GM19468 (cell line): ENCODE measurements around the gene TMOD3.
A peak's percentile ranks its signal among the peaks of the same experiment; 100 is the strongest.

Experiments used
- ATAC-seq: cut with Tn5 transposase; IDR thresholded peaks from one replicate; pipeline ENCODE4 v1.9.1; 2021; ENCODE audit warnings: mild to moderate bottlenecking, moderate library complexity, moderate number of reproducible peaks; ENCODE audit not compliant: unreplicated experiment; ENCODE audit errors: extremely low read depth

TMOD3 gene

DNA sequence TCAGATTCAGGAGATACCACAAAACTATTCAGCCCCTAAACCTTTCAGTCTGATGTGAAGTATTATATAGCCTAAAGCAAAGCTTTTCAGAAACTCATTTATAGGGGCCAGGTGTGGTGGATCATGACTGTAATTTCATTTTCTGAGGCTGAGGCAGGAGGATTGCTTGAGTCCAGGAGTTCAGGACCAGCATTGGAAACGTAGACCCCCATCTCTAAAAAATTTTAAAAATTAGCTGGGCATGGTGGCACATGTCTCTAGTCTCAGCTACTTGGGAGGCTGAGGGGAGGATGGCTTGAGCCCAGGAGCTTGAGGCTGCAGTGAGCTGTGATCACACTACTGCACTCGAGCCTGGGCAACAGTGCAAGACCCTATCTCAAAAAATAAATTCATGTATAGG is 60.0 kb downstream of the TMOD3 start:
- ATAC-seq, result no peak

DNA sequence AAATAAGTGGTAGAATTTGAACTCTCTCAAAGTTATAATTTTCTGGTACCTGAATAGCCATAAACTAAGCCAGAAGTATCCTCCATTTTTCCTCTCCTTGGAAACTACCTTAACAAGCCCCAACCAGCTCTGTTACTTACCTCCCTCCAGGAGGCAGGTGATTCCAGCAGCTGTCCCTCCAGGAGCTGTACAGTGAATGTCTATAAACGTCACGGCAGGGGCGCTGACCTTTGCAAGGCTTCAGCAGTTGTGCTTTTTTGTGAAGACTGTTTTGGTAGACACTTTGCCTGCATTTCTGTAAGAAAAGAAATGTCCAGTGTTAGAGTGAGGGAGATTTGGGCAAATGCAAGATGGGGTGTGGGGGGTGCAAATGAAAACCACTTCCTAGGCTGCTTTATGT is 75.0 kb downstream of the TMOD3 start:
- no peak for ATAC-seq

DNA sequence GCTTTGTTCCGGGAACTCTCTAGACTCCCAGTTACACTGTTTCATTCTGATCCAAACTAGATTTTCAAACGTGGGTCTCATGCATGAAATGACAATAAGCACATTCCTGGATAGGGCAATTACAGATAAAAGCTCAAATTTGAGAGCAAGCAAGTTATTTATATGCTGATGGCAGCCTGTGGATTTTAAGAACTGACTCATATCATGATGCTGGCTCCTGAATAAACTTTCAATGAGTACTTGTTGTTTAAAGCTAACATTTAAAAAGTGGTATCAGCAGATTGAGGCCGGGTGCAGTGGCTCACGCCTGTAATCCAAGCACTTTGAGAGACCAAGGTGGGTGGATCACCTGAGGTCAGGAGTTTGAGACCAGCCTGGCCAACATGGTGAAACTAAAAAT is 75.5 kb downstream of the TMOD3 start:
- no peak for ATAC-seq

DNA sequence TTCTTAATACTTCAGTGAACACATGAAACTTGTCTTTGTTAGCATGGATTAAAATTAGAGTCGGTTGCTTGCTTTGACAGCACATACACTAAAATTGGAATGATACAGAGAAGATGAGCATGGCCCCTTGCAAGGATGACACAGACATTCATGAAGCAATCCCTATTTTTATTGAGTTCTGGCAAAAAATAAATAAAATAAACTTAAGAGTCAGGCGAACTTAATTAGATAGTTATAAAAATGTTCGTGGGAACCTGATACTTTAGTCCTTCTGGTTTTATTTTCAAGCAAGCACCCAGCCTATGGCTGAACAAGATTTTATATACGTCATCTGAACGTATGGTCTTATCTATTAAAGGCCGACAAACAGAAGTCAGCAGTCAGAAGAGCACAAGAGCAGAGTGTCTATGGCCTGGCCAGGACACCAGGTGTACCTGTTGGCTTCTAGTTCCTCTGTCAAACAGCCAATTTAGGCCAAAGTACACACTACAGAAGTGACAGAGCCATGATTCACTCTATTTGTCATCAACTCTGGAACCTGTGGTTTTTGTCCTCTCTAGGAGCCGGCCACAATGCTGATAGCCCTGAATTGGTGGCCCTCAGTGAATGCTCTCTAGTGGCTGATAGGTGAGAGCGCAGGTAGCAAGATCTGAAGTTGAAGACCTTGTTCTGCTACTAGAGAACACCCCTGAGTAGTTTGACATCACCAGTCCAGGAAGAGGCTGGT is 77.8 kb downstream of the TMOD3 start:
- no peak for ATAC-seq

DNA sequence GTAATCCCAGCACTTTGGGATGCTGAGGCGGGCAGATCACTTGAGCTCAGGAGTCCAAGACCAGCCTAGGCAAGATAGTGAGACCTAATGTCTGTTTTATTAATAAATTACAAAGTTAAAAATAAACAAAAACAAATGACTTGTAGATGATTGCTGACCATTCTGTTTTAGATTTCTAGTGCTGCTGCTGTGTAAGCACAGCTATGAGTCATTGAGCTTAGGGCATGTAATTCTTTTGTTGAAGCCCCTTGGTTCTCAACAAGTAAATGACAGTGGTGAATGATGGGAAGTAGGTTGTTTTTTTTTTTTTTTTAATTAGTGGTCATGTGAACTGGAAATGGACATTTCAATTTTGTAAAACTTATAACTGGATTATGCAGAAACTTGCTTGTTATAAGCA is 78.9 kb downstream of the TMOD3 start:
- no peak for ATAC-seq

DNA sequence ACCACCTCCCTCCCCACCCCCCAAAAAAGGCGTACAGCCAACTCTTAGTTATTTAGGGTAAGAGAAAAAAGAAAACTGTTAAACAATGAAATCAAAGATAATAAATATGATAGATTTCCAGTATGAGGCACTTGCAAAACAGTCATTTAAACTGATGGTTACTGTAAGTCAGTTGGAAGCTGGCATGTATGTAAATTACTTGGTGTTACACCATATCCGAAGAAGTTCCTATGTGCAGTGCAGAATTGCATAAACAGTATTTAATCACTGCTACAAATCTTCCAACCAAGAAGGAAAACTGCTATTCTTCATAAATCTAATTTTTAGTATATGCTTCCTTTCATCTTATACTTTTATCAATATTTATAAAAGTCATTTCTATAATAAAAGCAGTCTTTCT is 80.1 kb downstream of the TMOD3 start:
- no peak for ATAC-seq

DNA sequence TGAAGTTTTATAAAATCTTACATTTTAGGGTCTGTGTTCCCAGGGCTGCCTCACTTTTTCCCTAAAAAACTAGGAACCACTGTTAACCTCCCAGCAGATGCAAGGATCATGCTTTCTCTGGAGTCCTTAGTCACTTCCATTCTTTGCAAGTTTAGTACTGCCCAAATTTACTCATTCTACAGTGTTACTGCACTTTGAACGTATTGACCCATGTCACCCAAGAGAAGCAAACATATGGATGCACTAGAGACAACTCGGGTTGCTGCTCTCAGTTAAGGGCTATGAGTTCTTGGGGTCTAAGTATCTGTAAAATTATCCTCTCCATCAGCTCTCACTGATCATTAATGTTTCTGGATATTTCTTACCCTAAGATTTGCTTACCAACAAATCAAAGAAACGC is 83.1 kb downstream of the TMOD3 start:
- ATAC-seq, result no peak

DNA sequence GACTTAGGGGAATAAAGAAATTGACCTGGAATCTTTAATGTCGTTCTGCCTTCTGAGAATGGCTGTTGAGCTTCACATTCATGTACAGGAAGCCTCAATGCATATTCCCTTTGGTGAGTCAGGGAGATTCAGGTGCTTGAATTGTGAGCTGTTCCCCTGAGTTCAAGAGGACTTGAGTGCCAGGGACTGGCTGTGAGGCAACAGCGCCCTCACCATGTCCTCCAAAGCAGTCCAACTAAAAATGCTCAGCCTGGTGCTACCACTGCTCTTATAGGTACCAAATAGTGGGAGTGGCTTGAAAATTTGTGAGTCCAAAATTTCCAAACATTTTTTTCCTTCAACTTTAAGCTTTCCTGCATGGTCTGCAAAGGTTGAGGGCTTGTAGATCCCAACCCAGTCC is 88.0 kb downstream of the TMOD3 start:
- no peak for ATAC-seq

DNA sequence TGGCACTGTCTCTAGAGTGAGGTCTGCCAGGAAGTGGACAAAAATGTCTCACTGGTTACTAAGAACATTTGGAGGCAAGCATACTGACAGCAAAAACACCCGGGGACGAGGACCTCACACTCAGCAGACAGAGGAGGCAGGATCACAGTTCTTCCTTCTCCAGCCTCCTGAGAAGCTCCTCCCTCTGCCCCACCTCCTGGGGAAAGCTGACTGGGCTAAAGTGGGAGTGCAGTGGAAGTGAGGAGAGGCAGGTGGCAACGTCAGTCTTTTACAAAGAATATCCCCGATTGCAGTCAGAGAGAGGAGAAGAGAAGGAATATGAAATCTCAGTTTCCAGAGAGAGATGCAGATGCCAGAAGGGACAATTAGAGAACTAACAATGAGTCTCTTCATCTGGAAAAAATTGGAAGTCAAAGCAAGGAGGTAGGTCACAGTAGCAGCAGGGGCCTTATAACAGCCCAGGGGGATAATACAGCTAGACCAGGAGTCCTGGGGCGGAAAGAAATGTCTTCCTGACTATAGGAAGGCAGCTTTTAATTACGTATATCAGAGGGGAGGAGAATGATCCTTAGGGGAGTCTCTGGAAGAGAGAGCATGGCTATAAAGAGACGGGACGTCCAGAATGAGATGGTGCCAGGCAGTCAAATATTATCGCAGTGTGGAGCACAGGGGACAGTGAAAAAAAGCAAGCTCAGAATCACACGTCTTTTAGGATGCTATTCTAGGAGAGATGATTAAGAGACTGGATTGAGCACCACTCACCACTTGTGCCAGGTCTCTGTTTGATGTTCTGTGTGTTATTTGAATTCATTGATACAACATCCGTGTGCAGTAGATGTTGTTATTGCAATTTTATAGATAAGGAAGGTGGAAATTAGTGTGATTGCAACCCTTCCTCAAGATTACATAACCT is 95.0 kb downstream of the TMOD3 start:
- no peak for ATAC-seq

DNA sequence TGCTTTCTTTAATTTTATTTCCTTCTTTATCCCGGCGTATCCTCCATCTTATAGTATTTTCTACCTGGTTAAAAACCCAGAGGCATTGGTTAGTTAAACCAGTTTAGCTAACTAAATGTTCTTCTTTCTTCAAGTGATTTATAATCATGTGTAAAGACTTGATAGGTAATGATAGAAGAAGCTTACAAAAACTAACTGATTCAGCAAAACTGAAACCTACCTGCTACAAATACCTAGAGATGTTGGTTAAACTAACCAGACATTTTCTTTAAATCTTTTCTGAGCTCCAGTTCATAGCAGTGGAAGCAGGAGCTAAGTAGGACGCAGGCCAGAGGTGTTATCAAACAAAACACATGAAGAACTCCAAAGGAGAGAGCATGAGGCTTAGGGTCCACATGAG is 97.4 kb downstream of the TMOD3 start:
- ATAC-seq, result no peak

DNA sequence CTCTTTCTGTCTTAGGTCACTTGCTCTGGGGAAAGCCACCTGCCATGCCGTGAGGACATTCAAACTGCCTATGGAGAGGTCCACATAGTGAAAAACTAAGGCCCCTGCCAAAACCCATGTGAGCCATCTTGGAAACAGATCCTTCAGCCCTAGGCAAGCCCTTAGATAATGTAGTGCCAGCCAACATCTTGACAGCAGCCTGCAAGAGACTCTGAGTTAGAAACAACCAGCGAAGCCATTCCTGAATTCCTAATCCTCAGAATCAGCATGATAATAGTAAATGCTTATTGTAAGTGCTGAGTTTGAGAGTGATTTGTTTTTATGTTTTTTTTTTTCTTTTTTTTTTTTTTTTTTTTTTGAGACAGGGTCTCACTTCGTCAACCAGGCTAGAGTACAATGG is 101.6 kb downstream of the TMOD3 start:
- ATAC-seq, result no peak

DNA sequence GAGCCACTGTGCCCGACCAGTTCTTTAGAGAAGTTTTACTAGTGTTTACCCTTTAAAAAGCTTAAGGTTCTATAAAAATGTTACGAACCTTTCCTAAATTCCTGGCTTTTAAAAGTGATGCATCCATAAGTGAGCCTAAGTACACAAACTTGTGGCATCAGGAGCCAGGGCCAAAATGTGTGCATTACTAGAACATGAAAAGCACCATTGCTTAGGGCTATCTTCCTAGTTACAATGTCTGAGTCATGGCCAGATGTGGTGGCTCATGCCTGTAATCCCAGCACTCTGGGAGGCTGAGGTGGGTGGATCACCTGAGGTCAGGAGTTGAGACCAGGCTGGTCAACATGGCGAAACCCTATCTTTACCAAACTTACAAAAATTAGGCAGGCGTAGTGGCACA is 102.2 kb downstream of the TMOD3 start:
- ATAC-seq, result no peak

DNA sequence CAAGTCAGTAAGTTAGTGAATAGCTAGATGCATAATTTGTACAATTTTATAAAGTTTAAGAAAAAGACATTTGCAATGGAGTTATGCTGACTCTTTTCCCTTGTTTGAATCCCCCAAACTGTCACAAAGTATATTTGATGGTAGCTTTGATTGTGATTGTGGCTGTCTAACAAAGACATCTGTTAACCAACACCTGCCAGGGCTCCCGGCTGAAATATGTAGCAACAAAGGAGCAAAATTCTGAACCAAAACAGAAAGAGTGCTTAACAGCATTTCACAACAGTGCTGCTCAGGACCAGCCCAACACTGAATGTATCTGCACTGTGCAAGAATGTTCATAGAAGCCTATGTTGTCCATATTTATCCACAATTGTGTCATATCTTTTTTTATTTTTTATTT is 102.7 kb downstream of the TMOD3 start:
- no peak for ATAC-seq

DNA sequence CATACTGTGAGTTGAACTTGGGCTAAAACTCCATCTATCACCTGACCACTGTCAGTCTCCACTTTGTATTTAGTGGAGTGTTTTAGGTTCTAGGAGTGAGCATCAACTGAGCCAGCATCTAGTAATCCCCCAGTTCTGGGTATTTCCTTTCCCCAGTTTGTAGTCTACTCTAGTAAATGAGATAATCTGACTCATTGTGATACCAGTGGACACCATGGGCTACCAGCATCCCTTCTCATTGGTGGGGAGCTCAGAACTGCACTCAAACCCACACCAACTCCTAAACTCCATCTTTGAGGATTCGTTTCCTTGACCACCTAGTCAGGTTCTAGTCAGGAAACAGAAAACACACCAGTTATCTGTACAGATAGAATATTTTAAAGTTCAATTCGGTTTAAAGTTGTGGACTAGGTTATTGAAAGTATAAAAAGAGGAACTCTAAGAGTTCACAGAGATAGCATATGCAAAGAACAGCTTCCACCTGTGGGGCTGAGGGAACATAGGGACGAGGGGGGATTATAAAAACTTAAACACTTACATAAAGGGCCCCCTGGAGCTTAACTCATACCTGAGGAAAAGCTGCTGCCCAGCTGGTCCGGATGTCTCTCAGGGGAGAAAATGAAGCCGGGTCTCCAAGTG is 106.1 kb downstream of the TMOD3 start:
- ATAC-seq, result peak; percentile 82

DNA sequence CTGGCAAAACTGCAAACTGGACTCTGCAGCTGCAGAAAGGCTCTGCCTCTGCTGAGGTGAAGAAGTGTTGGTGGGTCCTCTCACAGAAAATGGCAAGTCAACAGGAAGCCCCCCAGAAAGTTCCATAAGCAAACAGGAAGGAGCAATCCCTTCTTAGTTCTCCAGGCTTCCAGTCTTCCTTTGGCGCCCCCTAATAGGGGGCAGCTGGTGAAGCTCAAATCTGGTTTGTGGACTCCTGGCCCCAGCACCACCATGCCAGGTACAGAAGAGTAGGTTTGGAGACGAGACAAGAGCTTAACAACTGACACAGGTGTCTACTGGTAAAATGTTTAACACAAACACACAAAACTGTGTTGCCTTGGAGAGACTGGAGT is 106.6 kb downstream of the TMOD3 start:
- no peak for ATAC-seq

DNA sequence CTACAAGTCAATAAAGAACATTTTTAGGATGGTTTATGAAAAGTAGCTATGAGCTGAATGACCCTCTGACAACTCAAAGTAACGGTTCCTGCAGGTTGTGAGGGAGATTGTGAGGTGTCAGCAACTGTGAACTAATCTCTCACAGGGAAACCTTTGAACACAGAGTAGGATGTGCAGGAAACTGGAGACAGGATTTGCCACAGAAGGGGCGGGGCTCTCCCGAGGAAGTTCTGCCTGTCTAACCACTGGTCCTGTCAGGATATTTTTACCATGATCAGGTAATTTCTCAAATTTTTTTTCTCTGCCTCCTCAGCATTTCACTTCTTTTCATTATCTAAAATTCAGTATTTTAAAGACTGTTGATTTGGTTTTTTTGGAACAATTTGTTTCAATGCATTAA is 108.8 kb downstream of the TMOD3 start:
- no peak for ATAC-seq

DNA sequence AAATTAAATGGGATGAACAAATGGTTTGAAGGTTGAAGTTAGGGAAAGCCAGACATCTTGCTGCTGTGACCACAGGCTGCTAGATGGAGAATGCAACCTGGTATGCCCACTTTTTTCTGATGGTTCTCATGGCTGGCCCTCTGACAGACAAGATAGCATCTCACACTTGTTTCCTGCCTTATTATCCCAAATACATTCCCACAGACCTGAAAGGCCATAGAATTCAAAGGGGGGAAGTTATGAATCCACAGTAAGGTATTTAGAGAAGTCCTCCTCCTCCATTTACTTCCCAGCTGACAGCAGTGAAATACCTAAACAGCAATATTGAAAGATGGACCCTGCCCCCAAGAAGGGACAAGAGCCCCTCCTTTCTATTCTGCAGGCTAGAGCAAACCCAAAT is 109.8 kb downstream of the TMOD3 start:
- ATAC-seq, result no peak

DNA sequence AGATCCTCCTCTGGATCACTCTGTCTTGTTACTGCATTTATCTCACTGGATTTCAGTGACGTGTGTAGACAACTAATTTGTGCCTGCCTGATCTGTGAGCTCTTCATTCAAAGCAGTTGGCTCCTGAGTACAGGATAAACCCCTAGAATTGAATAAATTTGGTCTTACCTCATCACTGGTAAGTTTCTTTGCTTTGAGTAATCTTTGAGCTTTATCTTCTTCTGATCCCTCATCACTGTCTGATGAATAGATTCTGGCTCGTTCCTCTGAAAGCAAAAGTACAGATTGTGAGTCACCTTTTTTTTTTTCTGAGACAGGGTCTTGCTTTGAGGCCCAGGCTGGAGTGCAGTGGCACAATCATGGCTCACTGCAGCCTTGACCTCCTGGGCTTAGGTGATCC is 117.7 kb downstream of the TMOD3 start:
- ATAC-seq, result no peak

DNA sequence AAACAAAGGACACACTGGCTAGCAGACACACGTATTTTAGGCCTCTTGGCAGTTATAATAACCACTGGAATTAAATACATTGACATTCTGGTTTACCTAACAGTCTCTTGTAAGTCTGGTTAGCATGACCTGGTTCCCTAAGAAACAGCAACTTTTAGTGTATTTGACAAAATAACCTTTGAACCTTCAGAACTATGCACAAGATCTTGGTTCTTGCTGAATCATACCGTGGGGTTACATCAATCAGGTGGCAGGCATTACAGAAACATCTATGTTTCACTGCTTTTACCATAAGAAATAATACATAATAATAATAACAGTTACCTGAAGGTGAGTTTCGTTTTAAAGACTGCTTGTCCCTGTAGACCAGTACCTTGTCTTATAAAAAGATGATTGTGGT is 123.4 kb downstream of the TMOD3 start:
- no peak for ATAC-seq

DNA sequence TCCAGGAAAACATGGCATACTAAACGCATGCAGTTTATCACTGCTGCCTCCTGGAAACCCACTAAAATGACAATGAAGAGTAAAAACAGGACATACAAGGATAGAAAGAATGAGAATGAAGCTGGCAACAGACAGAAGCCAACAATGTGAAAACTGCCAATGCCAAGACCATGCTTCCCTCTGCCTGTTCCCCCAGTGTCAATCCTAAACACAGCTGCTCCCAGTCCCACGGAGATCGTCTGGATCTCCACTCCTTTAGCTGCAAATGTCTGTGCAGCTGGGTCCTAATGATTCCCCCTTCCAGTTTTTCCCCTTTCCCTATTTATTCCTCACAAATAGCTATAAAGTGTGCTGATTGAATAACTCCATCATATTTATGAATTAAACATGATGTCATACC is 126.1 kb downstream of the TMOD3 start:
- ATAC-seq, result no peak
